ENCODE data around the gene MRPL55. TPM values are rescaled to one million over a fixed set of nuclear protein-coding genes. Genes with fewer than 3 reads are reported as not detected.

Gene MRPL55
- total and polyA plus RNA-seq, 2 experiments from 2014 or later: 92.4 to 172 TPM

DNA sequence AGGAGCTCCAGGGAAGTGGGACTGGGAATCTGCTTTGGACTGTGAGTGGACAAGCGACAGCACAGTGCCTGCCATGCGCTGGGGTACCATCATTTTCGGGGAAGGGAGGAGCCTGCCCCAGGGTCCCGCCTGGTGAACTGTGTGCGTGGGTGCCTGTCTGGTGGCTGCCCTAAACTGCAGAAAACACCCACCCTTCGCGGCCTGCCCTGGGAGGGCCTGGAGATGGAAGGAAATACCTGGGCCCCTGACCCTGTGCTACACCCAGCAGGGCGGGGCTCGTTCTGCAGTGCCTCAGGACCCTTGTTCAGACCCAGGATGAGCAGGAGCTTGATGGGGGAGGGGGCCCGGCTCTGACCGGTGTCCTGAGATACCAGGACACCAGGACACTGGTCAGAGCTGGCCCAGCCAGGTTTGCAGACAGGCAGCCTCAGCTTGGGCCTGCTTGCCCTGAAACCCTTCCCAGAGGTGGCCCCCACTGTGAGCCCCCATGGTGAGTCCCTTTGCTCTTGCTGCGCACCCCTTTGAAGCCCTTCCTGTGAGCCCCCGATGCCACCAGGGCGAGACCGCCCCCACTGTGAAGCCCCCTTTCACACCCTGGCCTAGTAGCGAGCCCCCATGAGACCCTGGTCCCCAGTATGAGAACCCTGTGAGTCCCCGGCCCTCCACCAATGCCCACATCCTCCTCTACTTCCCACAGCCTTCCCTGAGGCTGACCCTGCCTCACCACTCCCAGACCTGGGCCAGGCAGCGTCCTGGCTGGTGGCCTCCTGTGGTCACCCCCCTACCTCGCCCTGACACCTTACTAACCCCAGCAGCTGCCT lies 43.2 kb upstream of the MRPL55 start (continued):
- TF ChIP-seq ETS1 (IDR thresholded peaks at IDR 0.05): no peak
- no peak for TF ChIP-seq POLR2AphosphoS5 (IDR thresholded peaks at IDR 0.05; ENCODE audit: low read depth)
- no peak for TF ChIP-seq ZNF114 (CRISPR knock-in tag; IDR thresholded peaks at IDR 0.05)
- TF ChIP-seq, protein P1, sequence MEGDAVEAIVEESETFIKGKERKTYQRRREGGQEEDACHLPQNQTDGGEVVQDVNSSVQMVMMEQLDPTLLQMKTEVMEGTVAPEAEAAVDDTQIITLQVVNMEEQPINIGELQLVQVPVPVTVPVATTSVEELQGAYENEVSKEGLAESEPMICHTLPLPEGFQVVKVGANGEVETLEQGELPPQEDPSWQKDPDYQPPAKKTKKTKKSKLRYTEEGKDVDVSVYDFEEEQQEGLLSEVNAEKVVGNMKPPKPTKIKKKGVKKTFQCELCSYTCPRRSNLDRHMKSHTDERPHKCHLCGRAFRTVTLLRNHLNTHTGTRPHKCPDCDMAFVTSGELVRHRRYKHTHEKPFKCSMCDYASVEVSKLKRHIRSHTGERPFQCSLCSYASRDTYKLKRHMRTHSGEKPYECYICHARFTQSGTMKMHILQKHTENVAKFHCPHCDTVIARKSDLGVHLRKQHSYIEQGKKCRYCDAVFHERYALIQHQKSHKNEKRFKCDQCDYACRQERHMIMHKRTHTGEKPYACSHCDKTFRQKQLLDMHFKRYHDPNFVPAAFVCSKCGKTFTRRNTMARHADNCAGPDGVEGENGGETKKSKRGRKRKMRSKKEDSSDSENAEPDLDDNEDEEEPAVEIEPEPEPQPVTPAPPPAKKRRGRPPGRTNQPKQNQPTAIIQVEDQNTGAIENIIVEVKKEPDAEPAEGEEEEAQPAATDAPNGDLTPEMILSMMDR (conservative IDR thresholded peaks at IDR 0.05; ENCODE audit: low read depth in 2 of 2): no peak
- no peak for TF ChIP-seq ZNF331 (CRISPR knock-in tag; IDR thresholded peaks at IDR 0.05; ENCODE audit: low read depth)
- no peak for TF ChIP-seq NANOG (IDR thresholded peaks at IDR 0.05; ENCODE audit: borderline replicate concordance)
- no peak for TF ChIP-seq REST (IDR thresholded peaks at IDR 0.05; ENCODE audit: unreplicated experiment)
- TF ChIP-seq STAT1 (IDR thresholded peaks at IDR 0.05; ENCODE audit: unreplicated experiment): no peak

GRCh38 chr1:228151180-228151925 lies 42.3 kb upstream of the MRPL55 start:
- ATAC-seq (no peak), DNase-seq (ENCODE audit: low spot score) (no peak)
- H3K4me1 ChIP-seq (ENCODE audit: insufficient read depth): no peaks in the 10 kb centered on the region
- H3K36me3 ChIP-seq (ENCODE audit: insufficient read depth): no peaks in the 10 kb centered on the region
- H3K4me2 ChIP-seq: no peak overlapping the region
- H3K4me3 ChIP-seq: no peak overlapping the region
- Mint-ChIP-seq H3K9me3 (no peaks in the 10 kb centered on the region), H3K4me1 (peaks cover 3% of the 10 kb centered on the region; the same call in 2 of the 3 replicates), H3K36me3 (ENCODE audit: low read depth) (no peaks in the 10 kb centered on the region), H3K27me3 (ENCODE audit: insufficient read depth, low read depth, poor library complexity) (peaks cover 12% of the 10 kb centered on the region), H3K27ac (no peak overlapping the region), H3K4me3 (no peak overlapping the region)
- H3K9me2 ChIP-seq (ENCODE audit: insufficient read depth): no peaks in the 10 kb centered on the region
- no peaks in the 10 kb centered on the region for H3F3A ChIP-seq (replicated peaks; ENCODE audit: low read depth)
- no peak for TF ChIP-seq ZNF331 (CRISPR knock-in tag; IDR thresholded peaks at IDR 0.05; ENCODE audit: low read depth)
- TF ChIP-seq REST (IDR thresholded peaks at IDR 0.05; ENCODE audit: unreplicated experiment): no peak
- no peak for TF ChIP-seq CREB1 (CRISPR knock-in tag; IDR thresholded peaks at IDR 0.05; ENCODE audit: low read depth)
- TF ChIP-seq POLR2AphosphoS5 (IDR thresholded peaks at IDR 0.05; ENCODE audit: low read depth): no peak
- TF ChIP-seq, protein P1 (conservative IDR thresholded peaks at IDR 0.05; ENCODE audit: low read depth in 2 of 2): no peak
- TF ChIP-seq ETS1 (IDR thresholded peaks at IDR 0.05): no peak
- TF ChIP-seq NANOG (IDR thresholded peaks at IDR 0.05; ENCODE audit: borderline replicate concordance): no peak
- H3K27me3 ChIP-seq (ENCODE audit: insufficient read depth): 0 out of 2 replicates have a peak, but pooled peaks cover under 1% of the 10 kb centered on the region
- H3K27ac ChIP-seq (ENCODE audit: low read depth): no peak overlapping the region
- no peaks in the 10 kb centered on the region for H3K79me2 ChIP-seq (replicated peaks; ENCODE audit: insufficient read depth)
- no peak overlapping the region for H2AFZ ChIP-seq
- H4K20me1 ChIP-seq (replicated peaks; ENCODE audit: insufficient read depth): no peaks in the 10 kb centered on the region

Measured in GM23338 (cell line).